ENCODE measurements around the gene MATK. TPM values are rescaled to one million over a fixed set of nuclear protein-coding genes. Genes with fewer than 3 reads are reported as not detected.

The MATK gene, protein sequence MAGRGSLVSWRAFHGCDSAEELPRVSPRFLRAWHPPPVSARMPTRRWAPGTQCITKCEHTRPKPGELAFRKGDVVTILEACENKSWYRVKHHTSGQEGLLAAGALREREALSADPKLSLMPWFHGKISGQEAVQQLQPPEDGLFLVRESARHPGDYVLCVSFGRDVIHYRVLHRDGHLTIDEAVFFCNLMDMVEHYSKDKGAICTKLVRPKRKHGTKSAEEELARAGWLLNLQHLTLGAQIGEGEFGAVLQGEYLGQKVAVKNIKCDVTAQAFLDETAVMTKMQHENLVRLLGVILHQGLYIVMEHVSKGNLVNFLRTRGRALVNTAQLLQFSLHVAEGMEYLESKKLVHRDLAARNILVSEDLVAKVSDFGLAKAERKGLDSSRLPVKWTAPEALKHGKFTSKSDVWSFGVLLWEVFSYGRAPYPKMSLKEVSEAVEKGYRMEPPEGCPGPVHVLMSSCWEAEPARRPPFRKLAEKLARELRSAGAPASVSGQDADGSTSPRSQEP
- total RNA-seq, result not detected in 2 replicates

DNA sequence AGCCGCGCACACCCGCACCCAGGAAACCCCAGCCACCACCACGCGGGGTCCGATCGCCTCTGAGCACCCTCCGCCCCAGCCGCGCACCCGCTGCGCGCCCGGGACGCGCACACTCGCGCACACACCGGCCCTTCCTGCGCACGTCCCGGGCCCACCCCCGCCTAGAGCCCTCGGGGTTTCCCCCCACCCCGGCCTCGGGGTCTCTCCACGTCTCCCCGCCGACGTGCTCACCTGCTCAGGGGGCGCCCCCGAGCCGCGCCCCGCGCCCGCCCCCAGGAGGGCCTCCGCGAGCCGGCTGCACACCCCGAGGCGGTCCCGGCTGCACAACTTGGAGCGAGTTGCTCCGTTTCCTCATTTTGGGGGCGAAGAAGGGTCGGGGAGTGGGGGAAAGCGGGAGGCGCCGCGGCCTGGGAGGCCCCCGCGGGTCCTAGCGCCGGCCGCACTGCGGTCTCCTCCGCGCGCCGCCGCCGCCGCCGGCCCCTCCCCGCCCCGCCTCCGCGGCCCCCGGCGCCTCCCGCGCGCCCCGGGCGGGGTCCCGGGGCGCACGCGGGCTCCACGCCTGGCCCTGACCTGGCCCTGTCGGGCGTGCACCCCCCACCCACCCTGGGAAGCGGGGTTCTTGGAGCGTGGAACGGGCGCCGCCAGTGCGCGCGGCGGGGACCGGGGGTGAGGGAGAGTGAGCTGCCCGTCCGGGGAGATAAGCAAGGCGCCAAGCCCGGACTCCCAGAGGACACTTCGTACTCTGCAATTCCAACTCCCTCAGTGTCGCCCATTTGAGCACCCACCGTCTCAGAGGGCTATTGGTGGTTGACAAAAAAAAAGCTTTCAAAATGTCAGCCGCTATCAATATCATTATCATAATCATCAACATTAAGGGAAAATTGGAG, at the start of gene MATK:
Gene MATK, minus strand, starts transcription at position 444 of the 887 bp plus-strand sequence. CDS start 1,246 bp downstream, outside the sequence.
- H3K4me3 ChIP-seq (ENCODE audit: low read depth, low read length), result no peak within 1 kb of the TSS
- no peak for DNase-seq (ENCODE audit: low read depth)
- TF ChIP-seq, protein P1, sequence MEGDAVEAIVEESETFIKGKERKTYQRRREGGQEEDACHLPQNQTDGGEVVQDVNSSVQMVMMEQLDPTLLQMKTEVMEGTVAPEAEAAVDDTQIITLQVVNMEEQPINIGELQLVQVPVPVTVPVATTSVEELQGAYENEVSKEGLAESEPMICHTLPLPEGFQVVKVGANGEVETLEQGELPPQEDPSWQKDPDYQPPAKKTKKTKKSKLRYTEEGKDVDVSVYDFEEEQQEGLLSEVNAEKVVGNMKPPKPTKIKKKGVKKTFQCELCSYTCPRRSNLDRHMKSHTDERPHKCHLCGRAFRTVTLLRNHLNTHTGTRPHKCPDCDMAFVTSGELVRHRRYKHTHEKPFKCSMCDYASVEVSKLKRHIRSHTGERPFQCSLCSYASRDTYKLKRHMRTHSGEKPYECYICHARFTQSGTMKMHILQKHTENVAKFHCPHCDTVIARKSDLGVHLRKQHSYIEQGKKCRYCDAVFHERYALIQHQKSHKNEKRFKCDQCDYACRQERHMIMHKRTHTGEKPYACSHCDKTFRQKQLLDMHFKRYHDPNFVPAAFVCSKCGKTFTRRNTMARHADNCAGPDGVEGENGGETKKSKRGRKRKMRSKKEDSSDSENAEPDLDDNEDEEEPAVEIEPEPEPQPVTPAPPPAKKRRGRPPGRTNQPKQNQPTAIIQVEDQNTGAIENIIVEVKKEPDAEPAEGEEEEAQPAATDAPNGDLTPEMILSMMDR (IDR thresholded peaks at IDR 0.05; ENCODE audit: insufficient read depth, low read depth, low read length), result no peak

DNA sequence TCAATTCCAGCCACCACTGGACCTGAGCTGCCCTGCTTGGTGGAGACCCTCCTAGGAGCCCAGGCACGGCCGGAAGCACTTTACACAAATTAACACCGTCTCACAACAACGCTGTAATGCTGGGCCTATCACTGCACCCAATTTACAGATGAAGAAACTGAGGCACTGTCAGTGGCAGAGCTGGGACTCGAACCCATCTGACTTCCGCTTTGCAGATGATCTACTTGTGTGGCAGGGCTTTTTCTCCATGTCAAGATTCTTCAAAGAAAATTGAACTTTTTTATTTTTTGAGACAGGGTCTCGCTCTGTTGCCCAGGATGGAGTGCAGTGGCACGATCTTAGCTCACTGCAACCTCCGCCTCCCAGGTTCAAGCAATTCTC, 48.9 kb upstream of the MATK start:
- no peak overlapping the region for H3K4me3 ChIP-seq (ENCODE audit: low read depth, low read length)
- no peak for DNase-seq (ENCODE audit: low read depth)
- TF ChIP-seq, protein P1 (IDR thresholded peaks at IDR 0.05; ENCODE audit: insufficient read depth, low read depth, low read length), result no peak

DNA sequence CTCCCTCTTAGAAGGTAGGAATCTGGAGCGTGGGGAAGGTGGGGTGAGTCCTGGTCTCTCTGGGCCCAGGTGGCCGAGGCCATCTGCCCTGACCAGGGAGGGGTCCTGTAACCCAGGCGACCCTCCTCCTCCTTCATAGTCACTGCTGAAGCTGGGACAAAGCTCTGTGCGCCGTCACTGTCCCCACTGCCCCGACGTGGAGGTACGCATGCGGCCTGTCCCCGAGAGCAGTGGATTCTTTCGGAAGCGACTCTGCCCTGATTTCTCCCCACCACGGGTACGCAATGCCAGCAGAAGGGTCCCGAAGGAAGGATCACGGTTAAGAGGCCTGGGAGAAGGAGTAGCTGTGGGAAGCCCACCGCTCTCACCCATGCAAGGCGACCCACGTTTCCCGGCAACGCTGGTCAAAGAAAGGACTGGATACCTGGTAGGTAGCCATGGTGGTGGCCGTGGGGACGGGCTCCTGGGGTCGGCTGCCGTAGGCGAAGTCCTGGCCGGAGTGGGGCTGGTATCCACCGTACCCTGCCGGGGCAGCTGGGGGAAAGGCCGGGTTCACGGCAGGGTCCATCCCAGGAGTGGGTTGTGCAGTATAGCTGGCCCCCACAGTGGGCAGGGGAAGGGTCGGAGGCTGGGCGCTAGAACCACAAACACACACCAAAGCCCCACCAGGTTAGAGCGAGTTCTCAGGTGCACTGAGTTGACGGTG, 48.3 kb upstream of the MATK start:
- no peak for DNase-seq (ENCODE audit: low read depth)
- TF ChIP-seq, protein P1 (IDR thresholded peaks at IDR 0.05; ENCODE audit: insufficient read depth, low read depth, low read length), result no peak
- H3K4me3 ChIP-seq (ENCODE audit: low read depth, low read length), result no peak overlapping the region

GRCh38 chr19:3833578-3834348, 47.6 kb upstream of the MATK start:
- no peak overlapping the region for H3K4me3 ChIP-seq (ENCODE audit: low read depth, low read length)
- TF ChIP-seq, protein P1 (IDR thresholded peaks at IDR 0.05; ENCODE audit: insufficient read depth, low read depth, low read length), result no peak
- DNase-seq (ENCODE audit: low read depth), result no peak

- H3K4me3 ChIP-seq (ENCODE audit: low read depth, low read length), result no peak overlapping the region
- no peak for DNase-seq (ENCODE audit: low read depth)
- TF ChIP-seq, protein P1 (IDR thresholded peaks at IDR 0.05; ENCODE audit: insufficient read depth, low read depth, low read length), result no peak
Observed at GRCh38 chr19:3832001-3832400, 45.8 kb upstream of the MATK start.

- no peak overlapping the region for H3K4me3 ChIP-seq (ENCODE audit: low read depth, low read length)
- TF ChIP-seq, protein P1 (IDR thresholded peaks at IDR 0.05; ENCODE audit: insufficient read depth, low read depth, low read length), result no peak
- DNase-seq (ENCODE audit: low read depth), result no peak
Observed at GRCh38 chr19:3831601-3832000, 45.4 kb upstream of the MATK start.

Measured in fibroblast of villous mesenchyme (primary cell).